Activated CD4-positive, alpha-beta T cell treated with anti-CD3 and anti-CD28 coated beads, Interleukin-2, amount 50 U/mL, for 24 hours (primary cell): Measurements from ENCODE around the gene AOPEP.

Source experiments
- DNase-seq, 2 donors: peaks; one replicate each; pipeline ENCODE4 v3.0.0-alpha.2; 2020; ENCODE audit warnings: low read depth in 1 of 2, low spot score in 1 of 2

AOPEP gene

GRCh38 chr9:95028853-95029219 lies 302.3 kb downstream of the AOPEP start:
- DNase-seq = no peak

GRCh38 chr9:95029288-95029687 lies 302.8 kb downstream of the AOPEP start:
- DNase-seq = no peak

- no peak for DNase-seq
Observed at GRCh38 chr9:95029720-95030119, 303.2 kb downstream of the AOPEP start.

GRCh38 chr9:95030344-95030743 lies 303.8 kb downstream of the AOPEP start:
- DNase-seq = no peak

GRCh38 chr9:95030920-95031642 lies 304.6 kb downstream of the AOPEP start:
- no peak for DNase-seq

GRCh38 chr9:95031711-95032461 lies 305.4 kb downstream of the AOPEP start:
- DNase-seq = no peak

- DNase-seq = no peak
Observed at GRCh38 chr9:95032580-95033341, 306.3 kb downstream of the AOPEP start.

GRCh38 chr9:95035846-95036245 lies 309.3 kb downstream of the AOPEP start:
- no peak for DNase-seq

GRCh38 chr9:95036676-95037075 lies 310.2 kb downstream of the AOPEP start:
- DNase-seq = no peak

GRCh38 chr9:95037789-95038521 lies 311.5 kb downstream of the AOPEP start:
- no peak for DNase-seq

GRCh38 chr9:95038666-95039065 lies 312.2 kb downstream of the AOPEP start:
- DNase-seq = no peak

GRCh38 chr9:95040106-95040505 lies 313.6 kb downstream of the AOPEP start:
- no peak for DNase-seq

- DNase-seq = no peak
Observed at GRCh38 chr9:95043826-95044225, 317.3 kb downstream of the AOPEP start.

GRCh38 chr9:95044731-95045508 lies 318.4 kb downstream of the AOPEP start:
- no peak for DNase-seq

- DNase-seq = no peak
Observed at GRCh38 chr9:95045751-95046150, 319.3 kb downstream of the AOPEP start.

GRCh38 chr9:95047452-95048224 lies 321.1 kb downstream of the AOPEP start:
- no peak for DNase-seq

GRCh38 chr9:95048225-95049087 lies 322.0 kb downstream of the AOPEP start:
- DNase-seq = peak; percentile 20 to 39

GRCh38 chr9:95049761-95050160 lies 323.3 kb downstream of the AOPEP start:
- no peak for DNase-seq
